Stimulated activated CD4-positive, alpha-beta T cell treated with anti-CD3 and anti-CD28 coated beads, Interleukin-2, amount 100 ng/mL, for 48 hours (primary cell): ENCODE results near the gene RNF152.

Source experiments
- DNase-seq, 2 donors: peaks; one replicate each; pipeline ENCODE4 v3.0.0-alpha.2; 2020

The RNF152 gene

GRCh38 chr18:61893971-61894750, 1.4 kb upstream of the RNF152 start:
- peak; percentile 51 to 56 for DNase-seq

DNA sequence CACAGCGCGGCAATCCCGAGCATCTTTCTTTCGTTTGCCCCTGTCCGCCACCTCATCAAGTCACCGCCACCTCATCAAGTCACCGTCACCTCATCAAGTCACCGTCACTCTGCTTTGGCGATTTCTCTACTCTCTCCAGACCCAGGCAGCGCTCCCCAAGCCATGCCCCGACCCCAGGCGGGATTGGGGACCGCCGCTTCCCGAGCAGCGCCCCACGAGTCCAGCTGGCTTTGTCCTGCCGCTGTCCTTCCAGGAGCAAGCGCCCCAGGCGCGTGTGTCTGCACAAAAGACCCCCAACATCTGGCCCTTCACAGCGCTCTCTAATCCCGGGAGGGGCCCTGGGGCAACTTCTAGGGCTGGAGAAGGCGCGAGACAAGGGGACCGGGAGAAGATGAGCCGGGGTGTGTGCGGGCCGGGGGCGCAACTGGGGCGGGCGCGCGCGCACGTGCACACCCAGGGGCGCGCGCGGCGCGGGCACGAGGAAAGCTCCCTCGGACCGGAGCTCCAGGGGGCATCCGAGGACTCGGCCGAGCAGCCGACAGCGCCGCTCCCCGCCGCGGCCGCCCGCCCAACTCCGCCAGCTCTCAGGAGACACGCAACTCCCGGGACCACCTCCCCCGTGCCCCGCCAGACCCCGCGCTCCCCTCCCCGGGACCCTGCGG, 633 bp upstream of the RNF152 start:
- DNase-seq: peak in 1 of 2 donors; percentile 10

GRCh38 chr18:61891894-61892293, 913 bp downstream of the RNF152 start:
- no peak for DNase-seq

DNA sequence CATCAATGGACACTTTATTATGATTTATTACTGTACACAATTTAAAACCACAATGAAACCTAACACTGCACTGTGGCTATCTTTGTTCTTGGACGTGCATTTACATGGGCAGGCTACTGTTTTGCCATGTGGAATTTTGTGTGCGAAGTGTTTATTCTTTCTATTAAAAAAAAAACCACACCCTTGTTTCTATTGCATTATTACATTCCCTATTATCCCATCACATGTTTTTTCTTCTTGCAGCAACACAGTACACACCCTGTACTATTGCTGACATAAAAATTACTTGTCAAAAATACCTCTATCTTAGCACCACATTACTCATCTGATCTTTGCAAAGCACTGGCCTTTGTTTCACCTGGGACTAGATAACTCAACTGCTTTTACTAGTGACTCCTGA, 1.5 kb downstream of the RNF152 start:
- DNase-seq: no peak

- DNase-seq: no peak
Observed at GRCh38 chr18:61890344-61890743, 2.5 kb downstream of the RNF152 start.

DNA sequence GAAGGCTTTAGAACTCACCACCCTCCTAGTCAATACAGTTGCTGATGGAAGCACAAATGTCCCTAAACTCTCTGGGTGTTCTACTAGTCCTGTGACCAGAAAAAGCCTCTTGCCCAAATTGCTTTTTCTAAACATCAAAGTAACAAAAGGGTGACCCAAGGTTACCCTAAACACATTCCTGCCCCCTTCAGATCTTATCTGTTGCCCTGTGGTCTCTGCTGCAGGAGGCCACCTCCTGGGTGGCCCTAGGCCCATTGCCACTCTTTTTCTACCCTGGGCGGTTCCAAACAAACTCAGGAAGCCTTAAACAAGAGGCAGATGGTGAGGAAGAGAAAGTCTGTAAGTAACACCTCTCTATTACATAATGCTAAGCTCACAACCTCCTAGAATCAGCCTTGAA, 3.3 kb downstream of the RNF152 start:
- DNase-seq: no peak

GRCh38 chr18:61888622-61889021, 4.2 kb downstream of the RNF152 start:
- no peak for DNase-seq

GRCh38 chr18:61887838-61888237, 5.0 kb downstream of the RNF152 start:
- DNase-seq: no peak

- no peak for DNase-seq
Observed at GRCh38 chr18:61883547-61883946, 9.3 kb downstream of the RNF152 start.

DNA sequence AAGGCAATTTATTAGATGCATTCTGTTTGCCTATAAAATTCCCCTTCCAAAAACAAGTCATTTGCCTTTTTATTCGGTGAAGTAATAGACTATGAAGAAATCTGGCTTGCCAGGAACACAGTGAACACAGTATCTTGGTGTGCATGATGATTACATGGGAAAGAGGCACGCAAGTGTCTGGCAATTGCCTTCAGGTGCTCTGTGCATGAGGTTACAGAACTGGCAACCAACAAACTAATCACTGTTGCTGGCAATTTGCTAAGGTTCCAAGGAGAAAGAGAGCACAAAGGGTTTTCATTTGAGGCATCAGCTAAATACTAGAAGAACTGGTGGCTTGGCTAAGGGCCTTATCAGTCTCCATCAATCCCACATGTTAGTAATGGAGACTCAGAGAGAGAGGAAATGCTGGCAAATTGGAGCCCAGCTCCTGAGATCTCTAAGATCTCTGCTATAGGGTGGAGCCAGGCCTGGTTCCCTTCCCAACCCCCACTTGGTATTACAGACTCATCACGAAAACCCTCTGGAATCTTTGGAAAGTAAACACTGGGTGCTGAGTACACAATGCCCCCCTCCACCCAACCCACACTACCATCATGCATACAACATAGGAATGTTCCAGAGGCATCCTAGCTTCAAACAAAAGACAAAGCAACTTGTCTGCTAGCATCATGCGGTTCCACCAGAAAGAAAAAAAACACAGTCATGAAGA, 10.4 kb downstream of the RNF152 start:
- DNase-seq: no peak

- no peak for DNase-seq
Observed at GRCh38 chr18:61876899-61877298, 15.9 kb downstream of the RNF152 start.

DNA sequence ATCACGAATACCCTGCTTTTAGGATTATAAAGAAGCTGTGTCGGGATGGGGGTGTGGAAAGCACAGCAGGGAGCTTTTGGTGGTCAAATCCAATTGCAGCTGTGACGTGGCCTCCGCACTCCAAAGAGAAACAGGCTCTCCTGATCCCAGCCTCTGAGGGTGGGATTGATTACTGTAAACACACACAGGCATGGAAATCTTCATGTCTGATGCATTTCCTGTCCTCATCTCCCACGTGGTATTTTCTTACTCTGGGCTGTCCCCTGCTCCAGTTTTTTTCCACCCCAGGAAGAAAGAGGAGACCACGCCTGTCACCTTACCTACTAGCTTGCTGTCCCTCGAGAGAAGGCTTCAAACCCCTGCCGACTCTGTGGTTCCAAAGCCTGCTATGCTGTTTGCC, 22.7 kb downstream of the RNF152 start:
- no peak for DNase-seq

GRCh38 chr18:61869636-61870035, 23.2 kb downstream of the RNF152 start:
- DNase-seq: no peak

GRCh38 chr18:61865466-61866175, 27.2 kb downstream of the RNF152 start:
- no peak for DNase-seq

GRCh38 chr18:61861372-61861771, 31.4 kb downstream of the RNF152 start:
- DNase-seq: no peak

- no peak for DNase-seq
Observed at GRCh38 chr18:61860302-61860701, 32.5 kb downstream of the RNF152 start.

DNA sequence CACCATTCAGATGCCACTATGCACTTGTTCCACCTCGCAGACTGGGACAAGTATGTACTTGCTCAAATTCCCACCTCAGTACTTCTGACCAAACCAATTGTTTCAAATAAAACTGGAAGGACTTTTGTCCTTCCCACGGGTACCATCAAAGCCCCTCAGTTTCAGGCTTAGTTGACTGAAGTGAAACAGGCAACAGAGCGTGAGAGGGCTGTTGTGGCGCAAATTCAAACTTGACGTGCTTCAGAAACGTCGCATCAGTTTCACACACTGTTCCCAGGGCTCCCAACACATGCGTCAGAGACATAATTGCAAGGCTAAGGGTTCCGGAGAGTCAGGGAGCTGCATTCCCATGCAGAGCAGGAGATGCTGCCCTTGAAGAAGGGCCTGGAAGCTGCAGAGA, 33.7 kb downstream of the RNF152 start:
- no peak for DNase-seq

GRCh38 chr18:61856678-61857077, 36.1 kb downstream of the RNF152 start:
- DNase-seq: no peak

DNA sequence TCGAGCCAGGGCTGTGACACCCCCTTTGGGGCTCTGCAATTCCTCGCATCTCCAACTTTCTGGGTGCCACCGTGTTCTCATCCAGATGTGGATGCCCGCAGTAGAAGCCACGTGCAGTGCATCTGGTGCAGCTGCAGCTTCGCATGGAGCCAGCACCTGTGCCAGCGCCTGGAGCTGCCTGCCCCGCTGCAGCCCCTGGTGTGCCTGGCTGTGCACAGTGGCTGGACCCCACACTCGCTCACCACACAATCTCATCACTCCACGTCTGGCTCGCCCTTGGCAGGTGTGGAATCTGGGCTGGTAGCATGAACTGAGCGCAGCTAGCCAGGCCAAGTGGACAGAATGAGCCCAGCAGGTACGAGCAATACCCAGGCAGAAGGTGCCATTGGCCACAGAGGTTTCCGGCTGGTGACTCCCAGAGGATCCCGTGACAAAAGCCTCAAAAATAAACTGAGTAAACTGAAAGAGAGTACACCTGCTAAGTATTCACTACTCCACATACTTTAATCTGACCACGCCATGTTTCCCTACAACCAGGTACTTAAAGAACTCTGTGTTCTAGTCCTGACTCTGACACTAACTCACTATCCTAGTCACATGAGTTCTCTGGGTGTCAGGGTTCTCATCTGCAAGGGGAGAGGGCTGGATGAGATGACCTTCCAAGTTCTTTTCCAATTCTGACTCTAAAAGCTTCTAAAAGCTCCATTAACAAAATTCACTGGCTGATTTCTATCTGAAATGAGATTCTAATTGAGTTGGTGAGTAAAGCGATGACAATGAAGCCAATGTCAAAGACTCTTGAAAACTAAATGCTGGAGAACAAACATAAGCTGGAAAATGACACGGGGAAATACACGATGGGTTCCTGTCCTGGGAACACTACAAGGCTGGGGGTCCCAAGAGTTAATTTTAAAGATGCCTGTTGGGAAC, 37.1 kb downstream of the RNF152 start:
- no peak for DNase-seq

DNA sequence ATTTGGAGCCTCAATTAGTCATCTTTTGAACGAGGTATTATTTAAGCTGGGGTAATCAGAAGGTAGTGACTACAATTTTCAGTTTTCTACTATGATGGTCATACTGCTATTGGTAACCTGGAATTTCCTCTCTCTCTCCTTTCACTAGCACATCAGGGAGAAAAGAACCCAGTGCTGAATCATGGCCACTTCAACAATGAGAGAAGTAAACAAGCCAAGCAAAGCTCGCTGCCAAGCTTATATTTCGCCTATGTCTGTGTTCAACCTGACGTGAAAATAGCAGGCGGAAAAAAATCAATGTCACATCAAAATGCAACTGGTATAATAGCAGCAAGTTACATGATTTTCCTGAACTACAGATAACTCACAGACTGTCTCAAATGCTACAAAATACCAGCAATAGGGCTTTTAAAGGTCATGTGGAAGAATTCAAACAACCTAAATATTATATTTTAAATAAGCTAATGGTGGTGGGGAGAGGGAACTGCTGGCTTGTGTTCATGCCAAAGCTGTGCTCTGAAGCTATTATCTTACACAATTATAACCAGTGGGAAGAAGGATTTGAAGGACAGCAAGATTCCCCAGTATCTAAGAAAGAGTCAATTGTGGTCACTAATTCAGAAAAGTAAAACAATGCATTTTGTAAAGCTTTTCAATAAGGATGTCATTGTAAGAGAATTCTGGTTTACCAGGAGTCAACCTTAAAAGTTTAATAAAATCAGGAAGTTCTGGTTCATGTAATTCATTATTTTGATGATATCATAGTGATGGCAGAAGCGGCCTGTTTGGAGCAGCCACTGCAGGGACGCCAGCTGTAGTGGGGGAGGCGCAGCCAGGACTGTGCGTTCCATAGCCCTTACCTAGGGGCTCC, 38.0 kb downstream of the RNF152 start:
- no peak for DNase-seq

DNA sequence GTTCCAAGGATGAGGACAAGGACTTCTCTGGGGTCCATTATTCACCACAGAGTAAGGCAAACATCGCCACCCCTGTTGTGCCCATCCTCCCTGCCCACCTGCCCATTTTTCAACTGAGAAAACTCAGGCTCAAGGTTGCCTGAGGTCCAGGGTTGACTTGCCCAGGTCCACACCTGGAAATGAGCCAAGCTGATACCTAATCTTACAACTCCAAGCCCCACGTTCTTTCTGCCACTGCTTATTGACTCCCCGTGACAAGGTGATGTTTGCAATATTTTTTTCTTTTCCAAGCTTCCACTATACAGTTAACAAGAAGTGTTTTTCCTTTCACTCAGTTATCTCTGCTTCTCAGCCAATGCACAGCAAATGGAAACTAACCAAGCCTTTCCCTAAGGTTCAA, 39.0 kb downstream of the RNF152 start:
- no peak for DNase-seq
